Natural killer cell (primary cell): ENCODE data around the gene ZNF611. TPM values are rescaled to one million over a fixed set of nuclear protein-coding genes. Genes with fewer than 3 reads are reported as not detected.

Experiments used
- ATAC-seq, 3 donors: fragments of 150-1000 bp in 2 of 3; fragments of 200-7000 bp in 1 of 3; cut with Tn5 transposase; 1 replicate in 1 of 3; 2 replicates in 2 of 3; pipeline ENCODE4 v1.10.0; 2021; ENCODE audit warnings: mild to moderate bottlenecking in 2 of 3, moderate library complexity in 2 of 3
- DNase-seq, 2 donors: peaks; one replicate each; pipeline versions ENCODE4 v3.0.0 to v3.0.0-alpha.2; 2013 to 2021; ENCODE audit warnings: mixed read lengths in 1 of 2
- H3K27ac ChIP-seq: one replicate; pipeline ENCODE4 v1.5.1; 2013; ENCODE audit warnings: mild to moderate bottlenecking, low read length
- H3K27me3 ChIP-seq: one replicate; pipeline ENCODE4 v1.6.1; 2013; ENCODE audit warnings: low read length; ENCODE audit not compliant: control insufficient read depth, insufficient read depth
- H3K36me3 ChIP-seq: one replicate; pipeline ENCODE4 v1.6.1; 2013; ENCODE audit warnings: low read length; ENCODE audit not compliant: control insufficient read depth, insufficient read depth
- H3K4me1 ChIP-seq: one replicate; pipeline ENCODE4 v1.6.1; 2013; ENCODE audit warnings: low read length; ENCODE audit not compliant: control insufficient read depth, insufficient read depth
- H3K4me3 ChIP-seq: one replicate; pipeline ENCODE4 v1.5.1; 2013; ENCODE audit warnings: low read length
- H3K9me3 ChIP-seq: one replicate; pipeline ENCODE4 v1.6.1; 2013; ENCODE audit warnings: low read length; ENCODE audit not compliant: control insufficient read depth, insufficient read depth
- H3K27ac Mint-ChIP-seq, 2 donors: one replicate each; pipeline ENCODE4 v1.8.0; 2022; ENCODE audit warnings: mild to moderate bottlenecking in 2 of 2, mixed read lengths in 2 of 2, moderate library complexity in 1 of 2
- H3K27me3 Mint-ChIP-seq, 2 donors: one replicate each; pipeline ENCODE4 v1.8.0; 2022; ENCODE audit warnings: low read depth in 2 of 2, mixed read lengths in 2 of 2
- H3K36me3 Mint-ChIP-seq: one replicate; pipeline ENCODE4 v1.8.0; 2022; ENCODE audit warnings: mixed read lengths
- H3K4me1 Mint-ChIP-seq, 2 donors: one replicate each; pipeline ENCODE4 v1.8.0; 2022; ENCODE audit warnings: mixed read lengths in 2 of 2
- H3K4me3 Mint-ChIP-seq: one replicate; pipeline ENCODE4 v1.8.0; 2022; ENCODE audit warnings: mild to moderate bottlenecking, moderate library complexity, mixed read lengths
- H3K9me3 Mint-ChIP-seq, 2 donors: one replicate each; pipeline ENCODE4 v1.8.0; 2022; ENCODE audit warnings: mixed read lengths in 2 of 2
- CTCF ChIP-seq: fragments of 200-600 bp; IDR thresholded peaks from one replicate; pipeline ENCODE4 v1.8.0; 2022; ENCODE audit warnings: antibody characterized with exemption
- WGBS: methylation state at CpG from one replicate; pipeline ENCODE4 v1.1.7; 2013; ENCODE audit warnings: missing lambda C conversion rate; ENCODE audit not compliant: insufficient coverage; 5-methylcytosine and 5-hydroxymethylcytosine counted together
- intact Hi-C: fragments of 100-400 bp; cut with micrococcal nuclease; formaldehyde crosslinking; loops from one replicate; pipeline ENCODE4 v1.14.2; 2022
- total RNA-seq, 4 donors: library from RNA; stranded (reverse); fragments of 120-200 nt in 1 of 4; gene quantifications; one replicate each; pipeline versions ENCODE4 v1.2.3 to v1.2.4, GENCODE V29; 2013 to 2022

The ZNF611 gene
- total RNA-seq, 3 donors from 2014 or later (not counting 1 experiment from before 2014, with no cell fraction given) = 41.2 to 58.0 (median 44.2) TPM

DNA sequence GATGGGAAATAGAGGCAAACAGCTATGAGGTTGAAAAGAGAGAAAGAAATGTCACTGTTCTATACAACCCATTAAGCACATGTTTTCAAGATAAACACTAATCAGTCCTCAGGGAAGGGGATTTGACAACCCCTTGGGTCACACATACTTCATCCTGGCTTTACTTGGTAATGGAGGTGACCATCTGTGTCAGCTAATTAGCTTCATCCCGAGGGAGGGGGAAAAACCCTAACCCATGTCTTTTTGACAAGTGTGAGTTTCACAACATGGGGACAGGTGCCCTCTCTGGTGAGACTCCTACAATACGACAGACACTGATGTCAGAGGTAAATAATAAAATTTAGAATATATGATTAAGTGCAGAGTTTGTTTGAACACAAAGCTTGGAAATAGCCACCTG is 43.1 kb downstream of the ZNF611 start:
- Mint-ChIP-seq H3K4me1 (peaks cover 29 to 34% of the 10 kb centered on the region in 2 donors), H3K36me3 (no peaks in the 10 kb centered on the region), H3K27me3 (no peaks in the 10 kb centered on the region), H3K4me3 (peak overlapping the region; percentile 97), H3K27ac (peak overlapping the region in 1 of 2 donors; percentile 93), H3K9me3 (no peaks in the 10 kb centered on the region)
- 52% methylated on average over 2 of the region's 2 CpGs for WGBS
- no peak for TF ChIP-seq CTCF
- no peaks in the 10 kb centered on the region for H3K36me3 ChIP-seq
- ATAC-seq (no peak), DNase-seq (no peak)
- no peak overlapping the region for H3K27ac ChIP-seq
- peaks cover 18% of the 10 kb centered on the region for H3K4me1 ChIP-seq
- H3K9me3 ChIP-seq = no peaks in the 10 kb centered on the region
- no peaks in the 10 kb centered on the region for H3K27me3 ChIP-seq
- intact Hi-C loops = loop anchor here (5.0 to 10.0 kb wide), 3 partner anchors 44 to 157 kb away; no protein-coding TSS in a partner anchor
- H3K4me3 ChIP-seq = no peak overlapping the region

GRCh38 chr19:52691215-52691610 is 43.6 kb downstream of the ZNF611 start:
- Histone ChIP-seq H3K9me3 (no peaks in the 10 kb centered on the region), H3K27ac (peak overlapping the region; percentile 67), H3K4me3 (peak overlapping the region; percentile 84), H3K36me3 (no peaks in the 10 kb centered on the region), H3K27me3 (no peaks in the 10 kb centered on the region), H3K4me1 (peaks cover 18% of the 10 kb centered on the region)
- Mint-ChIP-seq H3K36me3 (no peaks in the 10 kb centered on the region), H3K4me3 (peak overlapping the region; percentile 97), H3K4me1 (peaks cover 29 to 34% of the 10 kb centered on the region in 2 donors), H3K9me3 (no peaks in the 10 kb centered on the region), H3K27ac (peak overlapping the region; percentile 92 to 93), H3K27me3 (no peaks in the 10 kb centered on the region)
- 37% methylated on average over 14 of the region's 15 CpGs for WGBS
- no peak for DNase-seq
- ATAC-seq = no peak
- intact Hi-C loops = loop anchor here (5.0 to 10.0 kb wide), 3 partner anchors 44 to 156 kb away; no protein-coding TSS in a partner anchor
- no peak for TF ChIP-seq CTCF

DNA sequence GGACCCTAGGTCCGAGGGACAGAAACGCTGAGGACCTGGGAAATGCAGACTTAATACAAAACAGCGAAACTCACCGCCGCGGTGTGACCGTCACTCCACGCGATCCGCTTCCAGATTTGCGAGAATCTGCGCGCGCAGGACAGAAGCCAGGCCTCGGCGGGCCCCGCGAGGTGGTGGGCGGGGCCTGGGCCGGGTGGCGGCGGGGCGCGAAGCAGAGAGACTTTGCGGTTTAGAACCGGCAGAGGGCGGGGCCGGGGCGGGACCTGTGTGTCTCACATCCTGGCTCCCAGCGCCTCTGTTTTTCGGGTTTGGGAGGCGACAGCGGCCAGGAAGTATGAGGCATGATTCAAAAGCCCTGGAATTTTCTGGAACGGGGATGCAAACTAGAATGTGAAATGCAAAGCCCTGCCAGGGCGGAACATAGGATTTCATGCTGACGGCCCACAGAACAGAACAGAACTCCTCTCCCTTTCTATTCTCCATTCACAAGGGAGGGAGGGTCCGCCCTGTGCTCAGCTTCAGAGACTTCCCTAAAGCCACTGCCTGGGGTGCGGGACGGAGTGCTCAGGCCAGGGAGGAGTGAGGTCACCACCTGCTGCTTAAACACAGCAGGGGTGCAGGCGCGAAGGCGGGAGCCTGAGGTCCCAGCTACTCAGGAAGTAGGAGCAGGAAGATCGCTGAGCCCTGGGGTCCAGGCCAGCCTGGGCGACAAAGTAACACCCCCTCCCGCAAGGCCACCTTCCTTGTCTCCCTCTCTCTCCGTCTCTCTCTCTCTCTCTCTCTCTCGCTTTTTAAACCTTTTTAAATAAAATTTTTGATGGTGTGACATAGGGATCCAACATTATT is 44.3 kb downstream of the ZNF611 start:
- TF ChIP-seq CTCF = no peak
- H3K4me3 Mint-ChIP-seq = peak overlapping the region; percentile 97
- Histone ChIP-seq H3K36me3 (no peaks in the 10 kb centered on the region), H3K27me3 (no peaks in the 10 kb centered on the region), H3K4me3 (peak overlapping the region; percentile 84), H3K27ac (peak overlapping the region; percentile 81), H3K9me3 (no peaks in the 10 kb centered on the region), H3K4me1 (peaks cover 18% of the 10 kb centered on the region)
- H3K36me3 Mint-ChIP-seq = no peaks in the 10 kb centered on the region
- no peaks in the 10 kb centered on the region for H3K9me3 Mint-ChIP-seq
- under 1% methylated on average over 45 of the region's 47 CpGs for WGBS
- peak overlapping the region; percentile 92 to 93 for H3K27ac Mint-ChIP-seq
- ATAC-seq (peak; percentile 93 to 97 (median 95)), DNase-seq (peak; percentile 91 to 95)
- H3K4me1 Mint-ChIP-seq = peaks cover 29 to 34% of the 10 kb centered on the region in 2 donors
- no peaks in the 10 kb centered on the region for H3K27me3 Mint-ChIP-seq
- intact Hi-C loops = loop anchor here (5.0 to 10.0 kb wide), 3 partner anchors 43 to 156 kb away; no protein-coding TSS in a partner anchor
